Activated T-helper 2 cell treated with anti-CD3 and anti-CD28 coated beads, Interferon-gamma antibody, Interleukin-2, Interleukin-4, amounts not matched to agents 10 μg/mL and 5 μg/mL and 100 μg/mL, durations not matched to agents 14 hours and 24 hours and 36 hours (primary cell): ENCODE results near the gene RASSF1. TPM values are rescaled to one million over a fixed set of nuclear protein-coding genes. Genes with fewer than 3 reads are reported as not detected.

Experiments used
- DNase-seq: peaks from one replicate; pipeline ENCODE4 v3.0.0; 2021; ENCODE audit warnings: low spot score
- H3K27ac Mint-ChIP-seq: one replicate; pipeline ENCODE4 v1.8.0; 2021; ENCODE audit warnings: mixed read lengths
- H3K27me3 Mint-ChIP-seq: one replicate; pipeline ENCODE4 v1.8.0; 2021; ENCODE audit warnings: low read depth, mixed read lengths
- H3K36me3 Mint-ChIP-seq: one replicate; pipeline ENCODE4 v1.8.0; 2021; ENCODE audit warnings: low read depth, mixed read lengths
- H3K4me1 Mint-ChIP-seq: one replicate; pipeline ENCODE4 v1.8.0; 2021; ENCODE audit warnings: low read depth, mixed read lengths
- H3K4me3 Mint-ChIP-seq: one replicate; pipeline ENCODE4 v1.8.0; 2021; ENCODE audit warnings: low read depth, mild to moderate bottlenecking, moderate library complexity, mixed read lengths
- H3K9me3 Mint-ChIP-seq: one replicate; pipeline ENCODE4 v1.8.0; 2021; ENCODE audit warnings: mixed read lengths
- intact Hi-C: fragments of 100-400 bp; cut with micrococcal nuclease; formaldehyde crosslinking; loops from one replicate; pipeline ENCODE4 v1.15.1; 2023
- total RNA-seq: library from RNA; stranded (reverse); gene quantifications from 2 replicates; pipeline ENCODE4 v1.2.3, GENCODE V29; 2022

RASSF1 gene
- total RNA-seq, 1 donor from 2014 or later: 74.2 TPM

DNA sequence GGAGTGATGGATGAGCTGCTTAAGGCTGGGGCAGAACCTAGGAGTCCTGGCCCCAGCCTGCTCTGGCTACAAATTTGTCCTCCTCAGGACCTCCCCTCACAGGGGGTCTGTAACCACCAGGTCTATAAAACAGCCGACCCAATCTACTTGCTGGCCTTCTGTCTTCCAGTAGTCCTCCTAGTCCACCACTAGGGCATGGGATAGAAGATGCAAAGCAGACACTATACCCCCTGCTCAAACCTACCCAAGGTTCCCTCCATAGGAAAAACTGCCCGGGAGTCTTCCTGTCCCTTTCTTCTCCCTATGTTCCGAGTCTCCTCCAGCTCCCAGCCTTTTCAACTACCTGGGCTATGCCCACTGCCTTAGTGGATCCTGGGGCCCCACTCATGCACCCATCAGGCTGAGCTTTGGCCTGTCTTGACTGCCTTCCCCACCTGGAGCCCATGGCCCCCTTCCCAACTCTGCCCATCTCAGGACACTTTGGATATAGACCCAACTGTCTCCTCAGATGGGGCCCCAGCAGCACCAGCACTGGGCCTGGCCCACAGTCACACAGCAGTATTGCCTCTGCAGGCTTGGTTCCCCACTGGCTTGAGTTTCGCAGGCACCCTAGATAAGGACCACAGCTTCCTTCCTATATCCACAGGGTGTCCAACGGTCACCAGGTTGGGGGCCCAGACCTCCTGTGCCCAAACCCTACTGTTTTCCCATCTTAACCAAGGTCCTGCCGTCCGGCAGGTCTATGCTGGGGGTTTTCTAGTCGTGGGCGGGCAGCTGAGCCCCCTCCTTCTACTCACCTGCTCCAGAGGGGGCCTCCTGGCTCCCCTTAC lies 42.5 kb downstream of the RASSF1 start:
- peaks cover 3% of the 10 kb centered on the region for H3K36me3 Mint-ChIP-seq
- H3K27ac Mint-ChIP-seq: peak overlapping the region; percentile 39
- DNase-seq: no peak
- intact Hi-C loops: loop anchor here (2.0 to 10.0 kb wide), 5 partner anchors 31 to 363 kb away; partner anchors contain the start of genes CYB561D2, GNAI2, NPRL2 and TUSC2
- peak overlapping the region; percentile 98 for H3K4me3 Mint-ChIP-seq
- H3K27me3 Mint-ChIP-seq: no peaks in the 10 kb centered on the region
- H3K9me3 Mint-ChIP-seq: no peaks in the 10 kb centered on the region
- H3K4me1 Mint-ChIP-seq: peaks cover 17% of the 10 kb centered on the region

DNA sequence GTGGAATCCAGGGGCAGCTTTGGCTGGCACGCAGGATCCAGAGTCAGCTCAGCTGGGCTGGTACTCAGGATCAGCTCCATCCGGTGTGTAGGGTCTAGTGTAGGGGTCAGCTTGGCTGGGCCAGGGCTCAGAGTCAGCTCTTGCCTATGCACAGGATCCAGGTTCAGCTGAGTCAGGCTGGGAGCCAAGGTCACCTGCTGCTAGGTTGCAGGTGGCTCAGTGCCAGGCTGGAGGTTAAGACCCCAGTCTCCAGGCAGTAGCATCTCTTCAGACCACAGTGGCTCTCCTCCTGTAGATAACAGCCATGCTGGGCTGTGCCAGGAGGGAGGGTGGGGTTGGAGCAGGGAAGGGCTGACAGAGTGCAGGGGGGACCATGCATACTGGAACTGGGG lies 43.3 kb downstream of the RASSF1 start:
- H3K27me3 Mint-ChIP-seq: no peaks in the 10 kb centered on the region
- H3K4me1 Mint-ChIP-seq: peaks cover 23% of the 10 kb centered on the region
- H3K27ac Mint-ChIP-seq: no peak overlapping the region
- H3K9me3 Mint-ChIP-seq: no peaks in the 10 kb centered on the region
- DNase-seq: no peak
- peaks cover 3% of the 10 kb centered on the region for H3K36me3 Mint-ChIP-seq
- intact Hi-C loops: loop anchor here (10.0 kb wide), 1 partner anchor 363 kb away; no protein-coding TSS in a partner anchor
- H3K4me3 Mint-ChIP-seq: peak overlapping the region; percentile 98

DNA sequence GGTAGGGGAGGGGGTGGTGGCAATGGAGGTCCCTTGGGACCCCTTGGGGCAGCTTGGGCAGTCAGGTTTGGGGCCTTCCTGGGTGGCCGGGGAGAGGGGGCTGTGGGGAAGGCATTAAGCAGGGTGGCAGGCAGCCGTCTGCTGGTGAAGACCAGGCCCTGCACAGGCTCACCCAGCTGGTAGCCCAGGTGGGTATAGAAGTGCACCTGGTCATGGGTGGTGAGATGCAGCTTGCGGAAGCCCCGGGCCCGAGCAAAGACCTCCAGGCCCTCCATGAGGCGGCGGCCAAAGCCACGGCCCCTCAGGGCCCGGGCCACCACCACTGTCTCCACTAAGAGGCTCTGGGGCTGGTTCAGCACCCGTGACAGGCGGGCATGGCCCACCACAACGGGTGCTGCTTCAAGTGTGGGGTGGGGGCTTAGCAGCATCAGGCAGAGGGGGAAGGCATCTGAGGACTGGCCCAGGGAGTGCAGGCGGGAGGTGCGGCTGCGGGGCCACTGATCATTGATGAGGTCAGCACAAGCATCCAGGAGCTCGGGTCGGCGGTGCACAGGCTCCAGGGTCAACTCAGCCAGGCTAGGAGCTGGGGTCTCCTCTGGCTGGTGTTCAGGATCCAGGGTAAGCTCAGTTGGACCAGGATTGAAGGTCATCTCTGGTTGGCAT lies 43.8 kb downstream of the RASSF1 start:
- peaks cover 23% of the 10 kb centered on the region for H3K4me1 Mint-ChIP-seq
- intact Hi-C loops: loop anchor here (10.0 kb wide), 1 partner anchor 362 kb away; no protein-coding TSS in a partner anchor
- no peak overlapping the region for H3K27ac Mint-ChIP-seq
- H3K36me3 Mint-ChIP-seq: peaks cover 3% of the 10 kb centered on the region
- no peaks in the 10 kb centered on the region for H3K9me3 Mint-ChIP-seq
- H3K27me3 Mint-ChIP-seq: no peaks in the 10 kb centered on the region
- H3K4me3 Mint-ChIP-seq: peak overlapping the region; percentile 98
- no peak for DNase-seq

DNA sequence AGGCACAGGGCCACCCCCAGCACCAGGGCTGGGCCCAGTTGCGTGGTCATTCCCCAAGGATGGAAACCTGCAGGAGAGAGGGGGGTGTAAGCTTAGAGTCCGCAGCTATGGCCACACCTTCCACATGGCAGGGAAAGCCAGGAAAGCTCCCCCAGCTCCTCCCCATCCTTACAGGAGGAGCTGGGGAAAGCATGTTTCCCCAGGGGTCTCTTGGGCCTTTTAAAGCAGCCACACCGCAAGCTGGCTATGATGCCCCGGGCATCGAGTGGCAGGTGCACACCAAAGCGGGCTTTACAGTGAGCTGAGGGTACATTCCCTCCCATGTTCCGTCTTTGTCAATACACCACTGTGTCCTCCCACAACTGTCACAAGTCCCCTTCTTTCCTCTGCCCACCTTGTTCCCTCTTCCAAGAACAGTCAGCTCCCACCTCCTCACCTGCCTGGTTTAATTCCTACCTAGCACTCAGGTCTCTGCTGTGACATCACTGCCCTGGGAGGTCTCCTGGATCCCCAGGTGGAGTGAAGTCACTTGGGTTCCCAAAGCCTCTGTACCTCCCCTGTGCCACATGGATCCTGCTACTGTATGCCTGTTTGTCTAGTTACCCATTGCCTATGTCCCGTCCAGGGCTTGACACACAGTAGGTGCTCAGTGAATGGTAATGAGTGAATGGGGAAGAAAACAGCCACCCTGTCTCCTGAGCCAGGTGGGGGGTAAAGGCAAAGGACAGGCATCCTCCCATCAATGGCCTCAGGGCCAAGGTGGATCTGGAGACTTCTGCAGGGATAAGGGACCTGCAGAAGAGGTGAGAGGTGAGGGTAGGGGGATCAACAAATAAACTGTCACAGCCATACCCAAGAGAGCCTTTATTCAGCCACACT lies 44.8 kb downstream of the RASSF1 start:
- no peaks in the 10 kb centered on the region for H3K27me3 Mint-ChIP-seq
- H3K9me3 Mint-ChIP-seq: no peaks in the 10 kb centered on the region
- no peak for DNase-seq
- peaks cover 23% of the 10 kb centered on the region for H3K4me1 Mint-ChIP-seq
- peak overlapping the region; percentile 20 for H3K4me3 Mint-ChIP-seq
- H3K27ac Mint-ChIP-seq: no peak overlapping the region
- intact Hi-C loops: loop anchor here (10.0 kb wide), 1 partner anchor 361 kb away; no protein-coding TSS in a partner anchor
- H3K36me3 Mint-ChIP-seq: peaks cover 10% of the 10 kb centered on the region

DNA sequence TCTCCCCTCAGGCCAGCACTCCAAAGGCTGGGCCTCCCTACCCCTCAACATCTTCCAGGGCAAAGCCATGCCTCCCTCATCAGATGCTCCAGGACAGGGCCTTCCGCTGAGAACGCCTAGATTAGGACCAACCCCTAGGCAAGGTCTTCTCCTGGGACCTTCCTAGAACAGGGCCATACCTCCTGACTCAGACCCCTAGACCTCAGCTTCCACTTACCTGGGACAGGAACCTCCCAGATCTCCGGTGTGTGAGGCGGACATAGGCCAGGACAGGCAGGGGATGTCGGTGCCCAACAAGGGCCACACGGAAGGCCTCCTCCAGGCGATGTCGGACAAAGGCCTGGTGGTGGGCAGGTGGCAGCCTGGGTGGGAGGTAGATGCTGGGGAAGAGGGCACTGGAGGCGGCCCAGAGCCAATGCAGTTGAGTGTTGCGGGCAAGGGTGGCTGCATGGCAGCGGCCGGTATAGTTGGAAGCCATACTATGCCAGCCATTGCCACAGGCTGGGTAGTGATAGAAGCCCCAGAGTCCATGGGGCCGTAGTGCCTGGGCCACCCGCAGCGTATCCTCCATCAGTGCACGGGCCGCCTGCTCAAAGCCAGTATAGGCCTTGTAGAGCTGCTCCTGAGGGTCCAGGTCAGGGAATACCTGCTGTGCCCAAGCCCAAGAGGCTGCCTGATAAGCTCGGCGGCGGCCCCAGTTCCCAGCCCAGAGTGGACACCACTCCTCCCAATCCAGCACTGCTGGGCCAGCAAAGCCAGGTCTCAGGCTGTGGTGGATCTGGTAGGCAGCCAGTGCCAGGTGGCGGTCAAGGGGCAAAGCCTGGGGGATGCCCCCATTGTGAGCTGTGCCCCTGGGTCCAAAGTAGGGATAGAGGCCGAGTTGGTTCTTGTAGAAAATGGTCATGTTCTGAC lies 45.9 kb downstream of the RASSF1 start:
- Mint-ChIP-seq H3K27me3 (no peaks in the 10 kb centered on the region), H3K4me1 (peaks cover 14% of the 10 kb centered on the region), H3K9me3 (no peaks in the 10 kb centered on the region), H3K36me3 (peaks cover 19% of the 10 kb centered on the region), H3K27ac (no peak overlapping the region), H3K4me3 (no peak overlapping the region)
- no peak for DNase-seq
- intact Hi-C loops: loop anchor here (10.0 kb wide), 1 partner anchor 360 kb away; no protein-coding TSS in a partner anchor

DNA sequence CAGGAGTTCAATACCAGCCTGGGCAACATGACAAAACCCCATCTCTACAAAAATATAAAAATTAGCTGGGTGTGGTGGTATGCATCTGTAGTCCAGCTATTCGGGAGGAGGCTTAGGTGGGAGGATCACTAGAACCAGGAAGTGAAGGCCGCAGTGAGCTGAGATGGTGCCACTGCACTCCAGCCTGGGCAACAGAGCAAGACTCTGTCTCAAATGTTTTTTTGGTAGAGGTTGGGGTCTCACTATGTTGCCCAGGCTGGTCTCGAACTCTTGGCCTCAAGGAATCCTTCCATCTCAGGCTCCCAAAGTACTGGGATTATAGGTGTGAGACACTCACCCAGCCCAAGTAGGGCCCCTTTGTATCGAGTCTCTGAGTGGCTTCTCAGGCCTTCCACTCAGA lies 46.5 kb downstream of the RASSF1 start:
- peaks cover 26% of the 10 kb centered on the region for H3K36me3 Mint-ChIP-seq
- H3K9me3 Mint-ChIP-seq: no peaks in the 10 kb centered on the region
- no peaks in the 10 kb centered on the region for H3K27me3 Mint-ChIP-seq
- intact Hi-C loops: loop anchor here (10.0 kb wide), 1 partner anchor 359 kb away; no protein-coding TSS in a partner anchor
- no peak overlapping the region for H3K27ac Mint-ChIP-seq
- H3K4me3 Mint-ChIP-seq: no peak overlapping the region
- H3K4me1 Mint-ChIP-seq: peaks cover 14% of the 10 kb centered on the region
- DNase-seq: no peak

DNA sequence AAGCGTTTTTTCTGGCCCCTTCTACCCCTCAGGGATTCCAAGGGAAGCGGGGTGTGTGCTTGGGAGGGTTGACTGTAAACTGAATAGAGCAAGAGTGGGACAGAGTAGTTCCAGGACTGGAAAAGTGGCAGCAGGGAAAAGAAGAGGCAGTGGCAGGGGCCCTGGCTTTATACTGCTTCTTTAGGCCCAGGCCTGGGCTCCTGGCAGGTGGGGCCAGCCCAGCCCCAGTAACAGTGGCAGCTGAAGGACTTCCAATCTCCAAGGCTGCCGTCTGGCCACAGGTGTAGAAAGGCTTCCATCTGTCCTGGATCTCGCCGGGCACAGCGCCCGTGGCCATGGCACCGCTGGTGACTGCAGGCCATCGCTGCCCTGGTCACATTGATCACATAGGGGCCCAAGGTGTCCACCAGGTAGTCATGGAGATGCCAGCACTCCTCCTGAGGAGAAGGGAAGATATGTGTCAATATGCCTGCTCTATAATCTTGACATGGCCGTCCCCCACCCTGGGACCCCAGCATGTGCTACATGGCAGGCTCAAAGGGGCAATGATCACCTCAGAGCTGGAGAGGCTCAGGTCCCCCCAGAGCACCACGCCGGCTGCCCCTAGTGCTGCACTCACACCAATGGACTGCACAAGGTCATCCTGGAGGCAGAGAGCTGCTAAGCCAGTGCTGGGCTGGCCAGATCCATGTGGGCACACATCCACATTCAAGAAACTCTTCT lies 47.4 kb downstream of the RASSF1 start:
- Mint-ChIP-seq H3K27ac (peak overlapping the region; percentile 96), H3K4me3 (peak overlapping the region; percentile 95), H3K9me3 (no peaks in the 10 kb centered on the region), H3K36me3 (peaks cover 33% of the 10 kb centered on the region), H3K4me1 (peaks cover 13% of the 10 kb centered on the region), H3K27me3 (no peaks in the 10 kb centered on the region)
- intact Hi-C loops: loop anchor here (2.0 to 10.0 kb wide), 2 partner anchors 66 to 358 kb away; partner anchors contain the start of gene TMEM115
- no peak for DNase-seq

DNA sequence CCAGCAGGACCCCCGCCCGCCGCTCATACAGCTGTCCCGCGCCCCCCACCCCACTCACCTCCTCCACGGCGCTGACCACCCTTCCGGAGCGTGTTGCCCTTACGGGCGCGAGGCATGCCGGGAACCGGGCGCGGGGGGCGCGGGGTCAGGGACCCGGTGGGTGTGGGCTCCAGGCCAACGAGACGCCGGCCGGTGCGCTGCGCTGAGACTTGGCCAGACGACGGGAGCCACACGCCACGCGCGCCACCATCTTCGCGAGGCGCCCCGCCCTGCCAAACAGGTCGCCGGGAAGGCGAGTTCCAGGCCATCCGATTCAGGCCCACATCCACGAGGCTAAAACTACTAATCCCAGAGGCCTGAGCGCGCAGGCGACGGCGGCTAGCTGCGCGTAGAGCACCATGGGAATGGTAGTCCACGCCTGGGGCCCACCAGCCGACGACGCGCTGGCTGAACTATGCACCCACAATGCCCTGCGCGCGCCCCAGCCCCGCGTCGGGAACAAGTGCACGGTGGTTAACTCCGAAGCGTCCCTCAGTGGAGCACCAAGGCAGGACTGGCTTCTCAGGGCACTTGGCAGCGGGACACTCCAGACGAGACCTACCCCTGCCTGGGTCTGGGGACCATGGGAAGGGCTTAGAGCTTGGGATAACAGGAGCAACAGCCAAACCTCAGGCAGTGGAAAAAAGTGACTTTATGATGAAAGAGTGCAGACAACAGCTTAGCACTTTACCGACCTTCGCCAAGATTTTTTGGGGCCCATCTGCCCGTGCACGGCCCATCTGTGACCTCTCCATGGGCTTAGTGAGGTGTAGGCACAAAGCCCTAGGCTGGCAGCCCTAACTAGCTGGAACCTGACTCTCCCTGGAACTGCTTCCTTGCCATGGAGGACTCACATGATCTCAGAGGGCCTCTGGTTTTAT lies 48.2 kb downstream of the RASSF1 start, which contains the start of gene IFRD2:
Gene IFRD2, minus strand, starts transcription at position 271 of the 920 bp plus-strand sequence. Its CDS starts 155 bp downstream, at position 116.
- H3K27me3 Mint-ChIP-seq: no peaks in the 10 kb centered on the region
- no peaks in the 10 kb centered on the region for H3K9me3 Mint-ChIP-seq
- H3K27ac Mint-ChIP-seq: peak within 1 kb of the TSS; percentile 96
- peak; percentile 96 for DNase-seq
- intact Hi-C loops: loop anchor here (1.0 to 10.0 kb wide), 3 partner anchors 45 to 358 kb away; partner anchors contain the start of gene TMEM115
- peaks cover 9% of the 10 kb centered on the region for H3K4me1 Mint-ChIP-seq
- peaks cover 41% of the 10 kb centered on the region for H3K36me3 Mint-ChIP-seq
- H3K4me3 Mint-ChIP-seq: peak within 1 kb of the TSS; percentile 95

DNA sequence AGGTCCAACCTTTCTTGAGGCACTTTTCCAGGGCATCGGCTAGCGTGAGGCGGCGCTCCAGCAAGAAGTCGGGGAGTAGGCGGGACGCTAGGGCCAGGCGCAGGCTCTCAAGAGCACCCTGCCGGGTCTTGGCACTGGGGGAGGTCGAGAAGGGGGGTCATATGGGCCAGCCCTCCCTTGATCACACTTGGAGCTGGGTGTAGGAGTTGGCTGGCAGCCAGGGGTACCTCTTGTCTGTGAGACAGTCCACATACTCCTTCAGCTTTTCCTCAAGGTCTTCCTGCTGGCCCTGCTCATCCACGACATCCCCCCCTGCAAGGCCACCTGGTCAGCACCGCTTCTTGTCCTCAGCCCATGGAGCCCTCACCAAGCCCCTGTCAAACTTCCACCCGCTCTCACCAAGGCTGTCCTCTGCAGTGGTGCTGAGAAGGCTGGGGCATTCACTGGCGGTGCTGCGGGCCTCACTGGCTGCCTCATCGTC lies 50.4 kb downstream of the RASSF1 start:
- intact Hi-C loops: loop anchor here (10.0 kb wide), 1 partner anchor 355 kb away; no protein-coding TSS in a partner anchor

DNA sequence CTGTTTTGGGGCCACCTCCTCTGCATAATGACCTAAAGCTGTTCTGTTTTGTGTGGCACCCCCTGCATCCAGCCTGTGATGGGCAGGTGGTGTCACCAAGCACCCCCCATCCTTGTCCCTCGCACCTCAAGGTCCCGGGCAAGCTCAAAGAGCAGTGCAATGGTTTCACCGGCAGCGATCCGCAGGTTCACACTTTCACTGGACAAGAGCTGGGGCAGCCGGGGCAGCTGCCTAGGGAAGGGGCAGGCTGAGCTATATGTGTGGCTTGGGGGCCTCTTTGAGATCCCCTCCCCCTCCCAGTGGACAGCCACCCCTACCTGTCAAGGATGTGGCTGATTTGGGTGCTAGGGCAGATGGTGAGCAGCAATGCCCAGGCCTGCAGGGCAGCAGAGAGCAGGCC lies 51.5 kb downstream of the RASSF1 start:
- peak overlapping the region; percentile 39 for H3K4me3 Mint-ChIP-seq
- no peaks in the 10 kb centered on the region for H3K9me3 Mint-ChIP-seq

More for the DNA sequence above, 50.4 kb downstream of the RASSF1 start:
- Mint-ChIP-seq H3K4me1 (peaks cover 9% of the 10 kb centered on the region), H3K9me3 (no peaks in the 10 kb centered on the region), H3K36me3 (peaks cover 48% of the 10 kb centered on the region), H3K27ac (no peak overlapping the region), H3K27me3 (no peaks in the 10 kb centered on the region), H3K4me3 (peak overlapping the region; percentile 18)
- DNase-seq: no peak

More for the DNA sequence above, 51.5 kb downstream of the RASSF1 start:
- Mint-ChIP-seq H3K4me1 (peaks cover 9% of the 10 kb centered on the region), H3K27ac (no peak overlapping the region), H3K36me3 (peaks cover 48% of the 10 kb centered on the region), H3K27me3 (no peaks in the 10 kb centered on the region)
- no peak for DNase-seq
- intact Hi-C loops: no loop called here
